ENCODE results near the gene GFI1B. TPM values are rescaled to one million over a fixed set of nuclear protein-coding genes. Genes with fewer than 3 reads are reported as not detected.

The GFI1B gene
- polyA plus RNA-seq, 1 donor from 2014 or later, result not detected

DNA sequence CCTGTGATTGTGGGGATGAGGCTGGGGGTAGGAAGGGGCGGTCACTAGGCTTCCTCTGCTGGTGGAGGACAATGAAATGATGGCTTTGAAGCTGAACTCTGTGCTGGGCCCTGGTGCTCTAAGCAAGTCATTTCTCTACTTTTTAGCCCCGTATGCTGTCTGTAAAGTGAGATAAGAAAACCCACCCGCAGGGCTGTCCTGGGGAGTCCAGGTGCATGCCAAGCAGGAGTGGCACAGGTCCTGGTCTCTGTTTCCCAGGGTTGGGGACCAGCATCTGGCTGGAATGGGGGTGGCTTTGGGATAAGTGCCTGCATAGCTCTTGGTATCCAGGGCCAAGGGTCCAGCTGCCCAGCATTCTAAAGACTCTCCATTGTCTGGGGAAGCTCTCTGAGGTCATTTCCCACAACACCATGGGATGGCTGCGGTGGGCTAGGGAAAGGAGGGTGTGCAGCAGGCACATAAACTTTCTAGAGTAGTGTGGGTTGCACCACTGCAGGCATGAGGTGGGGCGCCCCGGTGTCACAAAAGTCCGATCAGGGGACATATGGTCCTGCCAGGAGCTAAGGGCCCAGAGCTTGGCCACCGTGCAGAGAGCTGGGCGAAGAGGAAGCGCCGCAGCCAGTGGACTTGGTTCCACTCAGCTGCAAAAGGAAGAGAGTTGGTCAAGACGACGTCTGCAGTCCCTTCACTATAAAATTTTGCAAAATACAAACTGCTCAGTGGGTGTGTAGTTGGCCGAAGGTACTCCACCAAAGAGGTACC lies 26.7 kb downstream of the GFI1B start:
- Histone ChIP-seq H3K9me3 (ENCODE audit: low read length) (no peaks in the 10 kb centered on the region), H3K9me2 (ENCODE audit: insufficient read depth, low read length) (no peaks in the 10 kb centered on the region), H2AFZ (ENCODE audit: low read depth, low read length) (no peak overlapping the region), H3K79me2 (replicated peaks; ENCODE audit: insufficient read depth, low read length) (no peaks in the 10 kb centered on the region), H3K27me3 (ENCODE audit: insufficient read depth, low read depth, low read length) (no peaks in the 10 kb centered on the region), H3K36me3 (ENCODE audit: insufficient read depth, low read length) (no peaks in the 10 kb centered on the region), H3K27ac (ENCODE audit: low read length) (no peak overlapping the region), H3K9ac (ENCODE audit: low read length) (no peak overlapping the region), H3K4me2 (ENCODE audit: low read length) (no peak overlapping the region), H4K20me1 (ENCODE audit: insufficient read depth) (no peaks in the 10 kb centered on the region), H3K4me3 (ENCODE audit: low read length) (no peak overlapping the region), H3F3A (ENCODE audit: insufficient read depth, low read length, poor library complexity, severe bottlenecking) (no peaks in the 10 kb centered on the region)
- TF ChIP-seq, protein P1, sequence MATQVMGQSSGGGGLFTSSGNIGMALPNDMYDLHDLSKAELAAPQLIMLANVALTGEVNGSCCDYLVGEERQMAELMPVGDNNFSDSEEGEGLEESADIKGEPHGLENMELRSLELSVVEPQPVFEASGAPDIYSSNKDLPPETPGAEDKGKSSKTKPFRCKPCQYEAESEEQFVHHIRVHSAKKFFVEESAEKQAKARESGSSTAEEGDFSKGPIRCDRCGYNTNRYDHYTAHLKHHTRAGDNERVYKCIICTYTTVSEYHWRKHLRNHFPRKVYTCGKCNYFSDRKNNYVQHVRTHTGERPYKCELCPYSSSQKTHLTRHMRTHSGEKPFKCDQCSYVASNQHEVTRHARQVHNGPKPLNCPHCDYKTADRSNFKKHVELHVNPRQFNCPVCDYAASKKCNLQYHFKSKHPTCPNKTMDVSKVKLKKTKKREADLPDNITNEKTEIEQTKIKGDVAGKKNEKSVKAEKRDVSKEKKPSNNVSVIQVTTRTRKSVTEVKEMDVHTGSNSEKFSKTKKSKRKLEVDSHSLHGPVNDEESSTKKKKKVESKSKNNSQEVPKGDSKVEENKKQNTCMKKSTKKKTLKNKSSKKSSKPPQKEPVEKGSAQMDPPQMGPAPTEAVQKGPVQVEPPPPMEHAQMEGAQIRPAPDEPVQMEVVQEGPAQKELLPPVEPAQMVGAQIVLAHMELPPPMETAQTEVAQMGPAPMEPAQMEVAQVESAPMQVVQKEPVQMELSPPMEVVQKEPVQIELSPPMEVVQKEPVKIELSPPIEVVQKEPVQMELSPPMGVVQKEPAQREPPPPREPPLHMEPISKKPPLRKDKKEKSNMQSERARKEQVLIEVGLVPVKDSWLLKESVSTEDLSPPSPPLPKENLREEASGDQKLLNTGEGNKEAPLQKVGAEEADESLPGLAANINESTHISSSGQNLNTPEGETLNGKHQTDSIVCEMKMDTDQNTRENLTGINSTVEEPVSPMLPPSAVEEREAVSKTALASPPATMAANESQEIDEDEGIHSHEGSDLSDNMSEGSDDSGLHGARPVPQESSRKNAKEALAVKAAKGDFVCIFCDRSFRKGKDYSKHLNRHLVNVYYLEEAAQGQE (IDR thresholded peaks at IDR 0.05; ENCODE audit: borderline replicate concordance), result no peak
- TF ChIP-seq RAD21 (conservative IDR thresholded peaks at IDR 0.05) (no peak), SMC3 (conservative IDR thresholded peaks at IDR 0.05; ENCODE audit: poor library complexity) (no peak), POLR2AphosphoS5 (IDR thresholded peaks at IDR 0.05) (no peak), TAF1 (IDR thresholded peaks at IDR 0.05; ENCODE audit: low read depth) (no peak), EZH2 (IDR thresholded peaks at IDR 0.05; ENCODE audit: borderline replicate concordance, insufficient read depth, low read length, poor library complexity, severe bottlenecking) (no peak), MXI1 (conservative IDR thresholded peaks at IDR 0.05; ENCODE audit: poor library complexity, severe bottlenecking) (no peak), EP300 (conservative IDR thresholded peaks at IDR 0.05; ENCODE audit: poor library complexity, severe bottlenecking) (no peak)
- TF ChIP-seq, protein P2, sequence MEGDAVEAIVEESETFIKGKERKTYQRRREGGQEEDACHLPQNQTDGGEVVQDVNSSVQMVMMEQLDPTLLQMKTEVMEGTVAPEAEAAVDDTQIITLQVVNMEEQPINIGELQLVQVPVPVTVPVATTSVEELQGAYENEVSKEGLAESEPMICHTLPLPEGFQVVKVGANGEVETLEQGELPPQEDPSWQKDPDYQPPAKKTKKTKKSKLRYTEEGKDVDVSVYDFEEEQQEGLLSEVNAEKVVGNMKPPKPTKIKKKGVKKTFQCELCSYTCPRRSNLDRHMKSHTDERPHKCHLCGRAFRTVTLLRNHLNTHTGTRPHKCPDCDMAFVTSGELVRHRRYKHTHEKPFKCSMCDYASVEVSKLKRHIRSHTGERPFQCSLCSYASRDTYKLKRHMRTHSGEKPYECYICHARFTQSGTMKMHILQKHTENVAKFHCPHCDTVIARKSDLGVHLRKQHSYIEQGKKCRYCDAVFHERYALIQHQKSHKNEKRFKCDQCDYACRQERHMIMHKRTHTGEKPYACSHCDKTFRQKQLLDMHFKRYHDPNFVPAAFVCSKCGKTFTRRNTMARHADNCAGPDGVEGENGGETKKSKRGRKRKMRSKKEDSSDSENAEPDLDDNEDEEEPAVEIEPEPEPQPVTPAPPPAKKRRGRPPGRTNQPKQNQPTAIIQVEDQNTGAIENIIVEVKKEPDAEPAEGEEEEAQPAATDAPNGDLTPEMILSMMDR (IDR thresholded peaks at IDR 0.05; ENCODE audit: poor library complexity, severe bottlenecking), result no peak

DNA sequence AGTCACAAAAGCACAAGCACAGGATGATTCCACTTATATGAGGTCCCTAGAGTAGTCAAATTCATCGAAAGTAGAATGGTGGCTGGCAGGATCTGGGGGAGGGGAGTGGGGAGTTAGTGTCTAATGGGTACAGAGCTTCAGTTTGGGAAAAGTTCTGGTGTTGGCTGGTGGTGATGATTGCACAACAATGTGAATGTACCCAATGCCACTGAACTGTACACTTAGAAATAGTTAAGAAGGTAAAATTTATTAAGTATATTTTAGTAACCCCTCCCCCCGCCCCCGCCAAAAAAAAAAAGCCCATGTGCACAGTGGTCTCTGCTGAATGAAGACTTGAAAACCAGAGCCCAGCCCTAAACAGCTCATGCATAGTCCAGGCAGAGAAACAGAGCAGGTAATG lies 27.5 kb downstream of the GFI1B start:
- H3K9me3 ChIP-seq (ENCODE audit: low read length), result no peaks in the 10 kb centered on the region
- H3K4me2 ChIP-seq (ENCODE audit: low read length), result no peak overlapping the region
- no peak for TF ChIP-seq EZH2 (IDR thresholded peaks at IDR 0.05; ENCODE audit: borderline replicate concordance, insufficient read depth, low read length, poor library complexity, severe bottlenecking)
- TF ChIP-seq, protein P1 (IDR thresholded peaks at IDR 0.05; ENCODE audit: borderline replicate concordance), result no peak
- TF ChIP-seq, protein P2 (IDR thresholded peaks at IDR 0.05; ENCODE audit: poor library complexity, severe bottlenecking), result no peak
- no peak for TF ChIP-seq SMC3 (conservative IDR thresholded peaks at IDR 0.05; ENCODE audit: poor library complexity)
- no peak for TF ChIP-seq MXI1 (conservative IDR thresholded peaks at IDR 0.05; ENCODE audit: poor library complexity, severe bottlenecking)
- no peak for TF ChIP-seq EP300 (conservative IDR thresholded peaks at IDR 0.05; ENCODE audit: poor library complexity, severe bottlenecking)
- no peaks in the 10 kb centered on the region for H4K20me1 ChIP-seq (ENCODE audit: insufficient read depth)
- no peaks in the 10 kb centered on the region for H3K79me2 ChIP-seq (replicated peaks; ENCODE audit: insufficient read depth, low read length)
- H3K27ac ChIP-seq (ENCODE audit: low read length), result no peak overlapping the region
- H3K9me2 ChIP-seq (ENCODE audit: insufficient read depth, low read length), result no peaks in the 10 kb centered on the region
- no peaks in the 10 kb centered on the region for H3K36me3 ChIP-seq (ENCODE audit: insufficient read depth, low read length)
- no peaks in the 10 kb centered on the region for H3F3A ChIP-seq (ENCODE audit: insufficient read depth, low read length, poor library complexity, severe bottlenecking)
- no peak overlapping the region for H3K9ac ChIP-seq (ENCODE audit: low read length)
- no peak overlapping the region for H2AFZ ChIP-seq (ENCODE audit: low read depth, low read length)
- no peaks in the 10 kb centered on the region for H3K27me3 ChIP-seq (ENCODE audit: insufficient read depth, low read depth, low read length)
- no peak overlapping the region for H3K4me3 ChIP-seq (ENCODE audit: low read length)
